ENCODE data around the gene TSTD1. TPM values are rescaled to one million over a fixed set of nuclear protein-coding genes. Genes with fewer than 3 reads are reported as not detected.

Gene TSTD1
- total RNA-seq, 2 experiments from 2014 or later = 70.2 to 77.7 TPM

- Mint-ChIP-seq H3K36me3 (no peaks in the 10 kb centered on the region), H3K27me3 (no peaks in the 10 kb centered on the region), H3K4me1 (ENCODE audit: low read depth) (no peaks in the 10 kb centered on the region), H3K27ac (no peak overlapping the region), H3K9me3 (no peaks in the 10 kb centered on the region), H3K4me3 (no peak overlapping the region)
- CTCF ChIA-PET = no interaction called here
- intact Hi-C loops (cut with micrococcal nuclease) = no loop called here
- POLR2A ChIA-PET = no interaction called here
- DNase-seq = no peak
Observed at GRCh38 chr1:161077426-161077825, 38.7 kb upstream of the TSTD1 start.

GRCh38 chr1:161076410-161076809 is 37.6 kb upstream of the TSTD1 start:
- no peak overlapping the region for H3K4me3 Mint-ChIP-seq
- peaks cover 7% of the 10 kb centered on the region for H3K4me1 Mint-ChIP-seq (ENCODE audit: low read depth)
- intact Hi-C loops (cut with micrococcal nuclease) = no loop called here
- CTCF ChIA-PET = interaction anchor here (1.0 kb wide), 1 partner anchor 21 kb away, joined by 4 read pairs; no protein-coding TSS in a partner anchor
- no peak for DNase-seq
- no peaks in the 10 kb centered on the region for H3K27me3 Mint-ChIP-seq
- H3K36me3 Mint-ChIP-seq = no peaks in the 10 kb centered on the region
- H3K27ac Mint-ChIP-seq = no peak overlapping the region
- POLR2A ChIA-PET = no interaction called here
- no peaks in the 10 kb centered on the region for H3K9me3 Mint-ChIP-seq

GRCh38 chr1:161074676-161075368 is 36.1 kb upstream of the TSTD1 start:
- no peaks in the 10 kb centered on the region for H3K27me3 Mint-ChIP-seq
- H3K9me3 Mint-ChIP-seq = peaks cover 2% of the 10 kb centered on the region
- no peak for DNase-seq
- intact Hi-C loops (cut with micrococcal nuclease) = no loop called here
- H3K4me1 Mint-ChIP-seq (ENCODE audit: low read depth) = peaks cover 21% of the 10 kb centered on the region
- no peak overlapping the region for H3K4me3 Mint-ChIP-seq
- CTCF ChIA-PET = interaction anchor here (0.7 kb wide), 1 partner anchor 23 kb away, joined by 3 read pairs; no protein-coding TSS in a partner anchor
- no peak overlapping the region for H3K27ac Mint-ChIP-seq
- POLR2A ChIA-PET = no interaction called here
- H3K36me3 Mint-ChIP-seq = no peaks in the 10 kb centered on the region

GRCh38 chr1:161073474-161074121 is 34.8 kb upstream of the TSTD1 start:
- no peak for DNase-seq
- intact Hi-C loops (cut with micrococcal nuclease) = no loop called here
- Mint-ChIP-seq H3K4me3 (no peak overlapping the region), H3K36me3 (peaks cover 8% of the 10 kb centered on the region), H3K27ac (no peak overlapping the region), H3K9me3 (peaks cover 2% of the 10 kb centered on the region), H3K4me1 (ENCODE audit: low read depth) (peaks cover 22% of the 10 kb centered on the region), H3K27me3 (no peaks in the 10 kb centered on the region)
- CTCF ChIA-PET = interaction anchor here (1.0 to 7.3 kb wide), 2 partner anchors 13 to 24 kb away, joined by 3 to 120 read pairs; partner anchors contain the start of gene KLHDC9
- POLR2A ChIA-PET = no interaction called here

- Mint-ChIP-seq H3K9me3 (peaks cover 2% of the 10 kb centered on the region), H3K27ac (peak overlapping the region; percentile 39), H3K4me1 (ENCODE audit: low read depth) (peaks cover 23% of the 10 kb centered on the region), H3K27me3 (no peaks in the 10 kb centered on the region), H3K36me3 (peaks cover 14% of the 10 kb centered on the region), H3K4me3 (no peak overlapping the region)
- CTCF ChIA-PET = interaction anchor here (1.6 to 7.3 kb wide), 4 partner anchors 21 to 60 kb away, joined by 10 to 120 read pairs (median 16); partner anchors contain the start of genes DEDD, KLHDC9 and USF1
- POLR2A ChIA-PET = no interaction called here
- intact Hi-C loops (cut with micrococcal nuclease) = no loop called here
- no peak for DNase-seq
Observed at GRCh38 chr1:161072751-161073449, 34.1 kb upstream of the TSTD1 start.

GRCh38 chr1:161071886-161072371 is 33.2 kb upstream of the TSTD1 start:
- intact Hi-C loops (cut with micrococcal nuclease) = no loop called here
- H3K4me1 Mint-ChIP-seq (ENCODE audit: low read depth) = peaks cover 31% of the 10 kb centered on the region
- POLR2A ChIA-PET = interaction anchor here (0.7 to 3.9 kb wide), 2 partner anchors 26 to 45 kb away, joined by 3 to 18 read pairs; partner anchors contain the start of genes NIT1, PFDN2 and USF1
- H3K4me3 Mint-ChIP-seq = no peak overlapping the region
- H3K27ac Mint-ChIP-seq = peak overlapping the region; percentile 39
- H3K9me3 Mint-ChIP-seq = peaks cover 2% of the 10 kb centered on the region
- peaks cover 20% of the 10 kb centered on the region for H3K36me3 Mint-ChIP-seq
- no peaks in the 10 kb centered on the region for H3K27me3 Mint-ChIP-seq
- peak; percentile 64 for DNase-seq
- CTCF ChIA-PET = interaction anchor here (0.6 to 7.3 kb wide), 14 partner anchors 8 to 282 kb away, joined by 3 to 120 read pairs (median 10); partner anchors contain the start of genes DEDD, KLHDC9, NIT1 and PFDN2

- peaks cover 38% of the 10 kb centered on the region for H3K4me1 Mint-ChIP-seq (ENCODE audit: low read depth)
- no peaks in the 10 kb centered on the region for H3K27me3 Mint-ChIP-seq
- peaks cover 2% of the 10 kb centered on the region for H3K9me3 Mint-ChIP-seq
- ChIA-PET CTCF (interaction anchor here (0.5 to 7.3 kb wide), 15 partner anchors 9 to 156 kb away, joined by 3 to 120 read pairs (median 8); partner anchors contain the start of genes DEDD, KLHDC9, NIT1 and PFDN2), POLR2A (interaction anchor here (0.6 to 3.9 kb wide), 11 partner anchors 8 to 132 kb away, joined by 3 to 39 read pairs (median 5); partner anchors contain the start of genes DEDD, NIT1, PFDN2 and TSTD1)
- intact Hi-C loops (cut with micrococcal nuclease) = loop anchor here (1.0 kb wide), 2 partner anchors 22 to 27 kb away; no protein-coding TSS in a partner anchor
- H3K4me3 Mint-ChIP-seq = no peak overlapping the region
- no peak for DNase-seq
- H3K27ac Mint-ChIP-seq = peak overlapping the region; percentile 99
- peaks cover 27% of the 10 kb centered on the region for H3K36me3 Mint-ChIP-seq
Observed at GRCh38 chr1:161070761-161071160, 32.0 kb upstream of the TSTD1 start.

GRCh38 chr1:161069731-161070270 is 31.0 kb upstream of the TSTD1 start, which contains the start of gene ARHGAP30:
Gene ARHGAP30, minus strand, starts transcription at chr1:161069891. Its CDS starts 267 bp downstream, at chr1:161069624.
- ChIA-PET POLR2A (interaction anchor here (0.7 to 3.9 kb wide), 17 partner anchors 9 to 96 kb away, joined by 3 to 39 read pairs (median 4); partner anchors contain the start of genes DEDD, KLHDC9, NIT1 and PFDN2), CTCF (interaction anchor here (0.8 to 7.3 kb wide), 19 partner anchors 9 to 292 kb away, joined by 3 to 120 read pairs (median 4); partner anchors contain the start of genes DEDD, KLHDC9, NIT1 and PFDN2)
- intact Hi-C loops (cut with micrococcal nuclease) = loop anchor here (1.0 to 5.0 kb wide), 6 partner anchors 22 to 98 kb away; partner anchors contain the start of genes F11R and PPOX
- no peaks in the 10 kb centered on the region for H3K27me3 Mint-ChIP-seq
- peaks cover 27% of the 10 kb centered on the region for H3K36me3 Mint-ChIP-seq
- peak within 1 kb of the TSS; percentile 97 for H3K4me3 Mint-ChIP-seq
- H3K27ac Mint-ChIP-seq = peak within 1 kb of the TSS; percentile 99
- peaks cover 2% of the 10 kb centered on the region for H3K9me3 Mint-ChIP-seq
- DNase-seq = peak; percentile 95
- peaks cover 43% of the 10 kb centered on the region for H3K4me1 Mint-ChIP-seq (ENCODE audit: low read depth)

GRCh38 chr1:161069241-161069640 is 30.5 kb upstream of the TSTD1 start:
- peak; percentile 38 for DNase-seq
- Mint-ChIP-seq H3K27ac (peak overlapping the region; percentile 99), H3K36me3 (peaks cover 30% of the 10 kb centered on the region), H3K9me3 (peaks cover 2% of the 10 kb centered on the region), H3K4me3 (peak overlapping the region; percentile 97), H3K4me1 (ENCODE audit: low read depth) (peaks cover 48% of the 10 kb centered on the region), H3K27me3 (no peaks in the 10 kb centered on the region)
- intact Hi-C loops (cut with micrococcal nuclease) = loop anchor here (1.0 to 5.0 kb wide), 4 partner anchors 46 to 98 kb away; partner anchors contain the start of genes F11R and PPOX
- ChIA-PET POLR2A (interaction anchor here (0.8 to 3.9 kb wide), 14 partner anchors 9 to 273 kb away, joined by 3 to 39 read pairs (median 4); partner anchors contain the start of genes KLHDC9, LY9, NIT1 and PFDN2), CTCF (interaction anchor here (0.8 to 7.3 kb wide), 16 partner anchors 12 to 292 kb away, joined by 3 to 120 read pairs (median 4); partner anchors contain the start of genes DEDD, KLHDC9, NIT1 and PFDN2)

- Mint-ChIP-seq H3K9me3 (peaks cover 2% of the 10 kb centered on the region), H3K27me3 (no peaks in the 10 kb centered on the region), H3K4me3 (peak overlapping the region; percentile 97), H3K36me3 (peaks cover 35% of the 10 kb centered on the region), H3K27ac (peak overlapping the region; percentile 99), H3K4me1 (ENCODE audit: low read depth) (peaks cover 54% of the 10 kb centered on the region)
- ChIA-PET POLR2A (interaction anchor here (0.6 to 3.9 kb wide), 16 partner anchors 9 to 273 kb away, joined by 3 to 39 read pairs (median 4); partner anchors contain the start of genes DEDD, LY9, NIT1 and PFDN2), CTCF (interaction anchor here (0.5 to 7.3 kb wide), 13 partner anchors 16 to 234 kb away, joined by 3 to 120 read pairs (median 5); partner anchors contain the start of genes DEDD, KLHDC9, PPOX and TSTD1)
- peak; percentile 91 for DNase-seq
- intact Hi-C loops (cut with micrococcal nuclease) = loop anchor here (1.0 to 5.0 kb wide), 5 partner anchors 22 to 99 kb away; partner anchors contain the start of genes F11R and PPOX
Observed at GRCh38 chr1:161068306-161069234, 29.8 kb upstream of the TSTD1 start.

All from activated CD4-positive, alpha-beta memory T cell treated with anti-CD3 and anti-CD28 coated beads for 36 hours (primary cell).